ENCODE data around the gene ZNF443.
"Not testable (repeated sequence)": the region's sequence is repeated elsewhere in the genome, so short reads cannot be mapped to it uniquely, and the experiment has no call there.

The ZNF443 gene

DNA sequence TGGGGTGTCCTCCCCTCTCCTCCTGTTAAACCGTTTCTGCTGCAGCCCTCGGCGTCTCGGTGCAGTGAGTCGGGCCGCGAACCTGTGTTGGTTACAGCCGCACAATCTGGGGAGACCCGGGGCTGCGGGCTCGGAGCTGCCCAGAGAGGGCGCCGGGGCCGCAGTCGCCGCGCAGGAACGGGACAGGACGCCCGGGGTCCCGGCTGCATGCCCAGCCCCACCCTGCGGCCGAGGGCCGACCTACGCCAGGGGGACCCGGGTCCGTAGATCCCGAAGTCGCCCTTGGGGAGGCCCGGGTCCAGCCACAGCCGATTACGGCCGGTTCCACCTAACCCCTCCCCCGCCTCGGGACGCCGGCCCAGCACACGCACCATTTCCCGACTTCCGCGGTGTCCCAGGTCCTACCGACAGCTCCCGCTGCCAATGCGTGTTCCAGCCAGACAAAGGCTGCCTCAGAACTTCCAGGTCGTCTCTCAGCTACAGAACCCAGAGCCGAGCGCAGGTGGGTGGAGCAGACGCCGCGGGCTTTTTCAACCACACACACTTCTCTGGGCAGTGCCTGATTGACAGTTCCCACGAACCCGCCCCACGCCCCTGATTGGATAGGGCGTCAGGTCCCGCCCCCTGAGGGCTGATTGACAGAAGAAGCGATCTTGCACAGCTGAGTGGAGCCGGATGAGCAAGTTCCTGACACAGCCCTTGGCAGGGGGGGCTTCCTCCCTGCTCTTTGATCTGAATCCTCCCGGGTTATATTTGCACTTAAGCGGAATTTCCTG, at the start of gene ZNF443:
Gene ZNF443 (minus strand): TSS at position 481 of the 776 bp plus-strand sequence. CDS start 107 bp downstream, at position 374.
- no peak for TF ChIP-seq CTCF (conservative IDR thresholded peaks at IDR 0.05; ENCODE audit: low read depth, low read length)
- peak within 1 kb of the TSS; percentile 75 for H3K4me3 ChIP-seq (ENCODE audit: low read length)
- peak; percentile 88 for DNase-seq (ENCODE audit: low read depth)

GRCh38 chr19:12486265-12486783, 45.5 kb upstream of the ZNF443 start:
- H3K4me3 ChIP-seq (ENCODE audit: low read length); DNase-seq (ENCODE audit: low read depth): not testable (repeated sequence)

- H3K4me3 ChIP-seq (ENCODE audit: low read length), result no peak overlapping the region
- DNase-seq (ENCODE audit: low read depth), result no peak
- no peak for TF ChIP-seq CTCF (conservative IDR thresholded peaks at IDR 0.05; ENCODE audit: low read depth, low read length)
Observed at GRCh38 chr19:12485571-12485970, 44.8 kb upstream of the ZNF443 start.

DNA sequence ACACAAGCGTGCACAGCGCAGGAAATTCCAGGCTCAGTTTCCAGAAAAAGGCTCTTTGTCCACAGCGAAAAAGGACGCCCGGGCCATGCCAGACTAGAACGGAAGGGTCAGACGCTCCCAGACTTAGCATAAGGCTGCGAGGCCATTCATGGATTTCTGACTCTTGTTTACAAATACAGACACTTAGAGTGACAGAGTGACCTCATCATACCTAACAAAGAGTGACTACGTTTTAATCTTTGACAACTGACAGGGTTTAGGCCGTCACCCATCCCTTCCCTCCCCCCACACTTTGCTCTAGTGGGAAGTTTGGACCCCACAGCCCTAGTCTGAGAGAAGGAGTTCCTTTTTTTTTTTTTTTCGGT, 44.2 kb upstream of the ZNF443 start:
- TF ChIP-seq CTCF (conservative IDR thresholded peaks at IDR 0.05; ENCODE audit: low read depth, low read length), result no peak
- no peak for DNase-seq (ENCODE audit: low read depth)
- peak overlapping the region; percentile 96 for H3K4me3 ChIP-seq (ENCODE audit: low read length)

- TF ChIP-seq CTCF (conservative IDR thresholded peaks at IDR 0.05; ENCODE audit: low read depth, low read length), result no peak
- peak within 1 kb of the TSS; percentile 96 for H3K4me3 ChIP-seq (ENCODE audit: low read length)
- peak; percentile 43 for DNase-seq (ENCODE audit: low read depth)
Observed at GRCh38 chr19:12484371-12485051, 43.7 kb upstream of the ZNF443 start, which contains the start of gene ZNF709. TSS of gene ZNF709 (minus strand) at chr19:12484816. CDS start at chr19:12484657, 159 bp downstream.

DNA sequence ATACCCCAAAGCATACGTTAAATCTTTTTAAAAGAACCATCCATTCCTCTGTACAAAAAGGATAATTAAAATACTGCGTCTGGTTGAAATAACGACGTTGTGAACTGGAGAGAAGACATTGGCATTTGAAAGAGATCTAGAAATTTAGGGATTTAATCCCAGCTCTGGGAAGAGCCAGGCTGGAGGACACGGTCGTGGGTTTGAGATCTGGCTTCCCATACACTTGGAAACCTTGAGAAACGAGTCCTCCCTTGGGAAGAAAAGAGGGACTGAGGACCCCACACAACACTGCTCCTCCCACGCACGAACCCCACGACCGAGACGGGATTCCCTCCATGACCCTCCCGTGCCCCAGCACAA, 43.2 kb upstream of the ZNF443 start:
- TF ChIP-seq CTCF (conservative IDR thresholded peaks at IDR 0.05; ENCODE audit: low read depth, low read length), result no peak
- peak overlapping the region; percentile 96 for H3K4me3 ChIP-seq (ENCODE audit: low read length)
- DNase-seq (ENCODE audit: low read depth), result no peak

DNA sequence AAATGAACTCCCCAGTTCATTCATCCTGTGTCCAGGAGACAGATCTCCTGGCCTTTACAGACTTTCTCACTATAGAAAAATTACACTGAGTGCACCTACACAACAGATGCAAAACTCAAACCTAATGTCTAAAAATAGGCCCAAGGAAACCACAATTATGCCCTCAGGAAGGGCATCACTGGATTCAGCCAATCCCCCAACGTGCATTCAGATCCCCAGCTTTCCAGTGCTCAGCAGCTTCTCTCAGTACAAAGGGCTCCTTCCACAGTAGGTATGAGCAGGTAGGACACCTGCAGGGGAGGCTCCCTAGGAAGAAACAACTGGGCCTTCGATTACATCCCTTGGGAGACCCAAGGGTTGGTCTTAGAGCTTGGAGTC, 41.7 kb upstream of the ZNF443 start:
- no peak for DNase-seq (ENCODE audit: low read depth)
- H3K4me3 ChIP-seq (ENCODE audit: low read length), result no peak overlapping the region
- TF ChIP-seq CTCF (conservative IDR thresholded peaks at IDR 0.05; ENCODE audit: low read depth, low read length), result no peak
